Astrocyte (in vitro differentiated cells and primary cell): Measurements from ENCODE around the gene ADAMTS9.

Experiments
- EZH2 ChIP-seq: IDR thresholded peaks from 2 replicates; pipeline ENCODE4 v1.6.1; 2012; ENCODE audit warnings: mild to moderate bottlenecking, low read length, inconsistent platforms; ENCODE audit not compliant: insufficient read depth
- TF ChIP-seq, protein P1 (sequence below): IDR thresholded peaks from 2 replicates; pipeline ENCODE4 v1.5.1; 2011; ENCODE audit warnings: low read depth, mild to moderate bottlenecking, inconsistent platforms, low read length, moderate library complexity; ENCODE audit not compliant: insufficient read depth

- TF ChIP-seq EZH2 = no peak
- TF ChIP-seq, protein P1, sequence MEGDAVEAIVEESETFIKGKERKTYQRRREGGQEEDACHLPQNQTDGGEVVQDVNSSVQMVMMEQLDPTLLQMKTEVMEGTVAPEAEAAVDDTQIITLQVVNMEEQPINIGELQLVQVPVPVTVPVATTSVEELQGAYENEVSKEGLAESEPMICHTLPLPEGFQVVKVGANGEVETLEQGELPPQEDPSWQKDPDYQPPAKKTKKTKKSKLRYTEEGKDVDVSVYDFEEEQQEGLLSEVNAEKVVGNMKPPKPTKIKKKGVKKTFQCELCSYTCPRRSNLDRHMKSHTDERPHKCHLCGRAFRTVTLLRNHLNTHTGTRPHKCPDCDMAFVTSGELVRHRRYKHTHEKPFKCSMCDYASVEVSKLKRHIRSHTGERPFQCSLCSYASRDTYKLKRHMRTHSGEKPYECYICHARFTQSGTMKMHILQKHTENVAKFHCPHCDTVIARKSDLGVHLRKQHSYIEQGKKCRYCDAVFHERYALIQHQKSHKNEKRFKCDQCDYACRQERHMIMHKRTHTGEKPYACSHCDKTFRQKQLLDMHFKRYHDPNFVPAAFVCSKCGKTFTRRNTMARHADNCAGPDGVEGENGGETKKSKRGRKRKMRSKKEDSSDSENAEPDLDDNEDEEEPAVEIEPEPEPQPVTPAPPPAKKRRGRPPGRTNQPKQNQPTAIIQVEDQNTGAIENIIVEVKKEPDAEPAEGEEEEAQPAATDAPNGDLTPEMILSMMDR = no peak
These were observed 151.6 kb downstream of the ADAMTS9 start for GRCh38 chr3:64536166-64536565.
